ENCODE measurements around the gene SLC12A7.
"Not testable (repeated sequence)": the region's sequence is repeated elsewhere in the genome, so short reads cannot be mapped to it uniquely, and the experiment has no call there.

The SLC12A7 gene

DNA sequence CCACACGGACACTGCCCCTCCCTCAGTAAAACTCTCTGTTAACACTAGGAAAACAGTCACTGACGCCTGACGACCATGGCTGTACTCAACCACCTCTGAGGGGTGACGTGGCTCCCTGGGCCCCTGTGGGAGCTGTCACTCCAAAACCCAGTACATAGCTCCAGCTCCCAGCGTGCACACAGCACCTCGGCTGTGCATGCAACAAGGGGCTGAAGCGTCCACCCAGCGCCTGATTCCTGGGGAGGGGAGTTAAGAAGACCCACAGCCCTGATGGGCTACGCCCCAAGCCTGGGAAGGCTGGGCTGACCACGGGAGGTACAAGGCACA, 36.3 kb downstream of the SLC12A7 start:
- DNase-seq: no peak

DNA sequence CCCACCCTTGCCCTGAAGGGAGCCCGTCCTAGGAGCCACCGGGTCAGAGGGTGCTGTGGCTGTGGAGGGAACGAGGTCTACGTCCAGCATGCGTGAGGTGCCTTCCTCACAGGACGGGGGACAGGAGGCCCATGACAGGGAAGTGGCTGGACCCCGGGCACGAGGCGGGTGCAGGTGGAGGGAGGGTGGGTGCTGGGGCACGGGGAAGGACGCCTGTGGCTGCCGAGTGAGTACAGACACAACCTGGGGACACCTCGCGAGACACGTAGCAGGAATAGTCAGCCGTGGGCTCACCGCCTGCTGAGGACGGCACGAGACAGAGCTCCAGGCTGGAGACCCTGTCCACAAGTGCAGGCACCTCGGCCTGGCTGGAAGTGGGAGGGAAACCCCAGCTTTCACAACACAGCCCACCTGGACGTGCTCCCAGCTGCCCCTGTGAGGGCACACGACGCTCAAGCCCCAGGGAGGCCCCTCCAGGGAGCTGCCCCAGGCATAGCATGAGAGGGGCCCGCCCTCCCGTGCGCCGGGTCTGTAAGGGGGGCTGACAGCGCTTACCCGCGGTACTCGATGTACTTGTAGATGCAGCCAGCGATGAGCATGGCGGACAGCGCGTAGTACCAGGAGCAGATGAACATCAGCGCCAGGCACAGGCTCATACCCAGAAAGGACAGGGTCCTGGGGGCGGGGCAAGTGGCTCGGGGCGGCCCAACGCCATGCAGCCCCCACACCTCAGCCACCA, 36.9 kb downstream of the SLC12A7 start:
- DNase-seq: no peak

DNA sequence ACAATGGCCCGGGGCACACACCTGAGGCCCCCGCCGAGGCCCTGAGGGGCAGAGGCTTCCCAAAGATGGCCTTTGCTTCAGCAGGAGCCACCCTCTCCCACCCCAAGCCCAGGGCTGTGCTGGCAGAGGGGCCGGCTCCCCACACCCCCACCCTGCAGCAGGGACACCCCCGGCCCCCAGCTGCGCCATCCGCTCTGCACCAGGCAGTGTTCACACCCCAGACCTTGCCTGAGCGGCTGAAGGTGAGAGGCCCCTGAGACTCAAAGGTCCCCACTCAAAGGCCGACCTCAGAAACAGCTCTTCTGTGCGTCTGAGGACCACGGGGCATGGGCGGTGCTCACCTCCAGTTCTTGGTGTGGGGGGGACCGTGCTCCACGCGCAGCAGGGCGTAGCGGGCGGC, 37.6 kb downstream of the SLC12A7 start:
- no peak for DNase-seq

DNA sequence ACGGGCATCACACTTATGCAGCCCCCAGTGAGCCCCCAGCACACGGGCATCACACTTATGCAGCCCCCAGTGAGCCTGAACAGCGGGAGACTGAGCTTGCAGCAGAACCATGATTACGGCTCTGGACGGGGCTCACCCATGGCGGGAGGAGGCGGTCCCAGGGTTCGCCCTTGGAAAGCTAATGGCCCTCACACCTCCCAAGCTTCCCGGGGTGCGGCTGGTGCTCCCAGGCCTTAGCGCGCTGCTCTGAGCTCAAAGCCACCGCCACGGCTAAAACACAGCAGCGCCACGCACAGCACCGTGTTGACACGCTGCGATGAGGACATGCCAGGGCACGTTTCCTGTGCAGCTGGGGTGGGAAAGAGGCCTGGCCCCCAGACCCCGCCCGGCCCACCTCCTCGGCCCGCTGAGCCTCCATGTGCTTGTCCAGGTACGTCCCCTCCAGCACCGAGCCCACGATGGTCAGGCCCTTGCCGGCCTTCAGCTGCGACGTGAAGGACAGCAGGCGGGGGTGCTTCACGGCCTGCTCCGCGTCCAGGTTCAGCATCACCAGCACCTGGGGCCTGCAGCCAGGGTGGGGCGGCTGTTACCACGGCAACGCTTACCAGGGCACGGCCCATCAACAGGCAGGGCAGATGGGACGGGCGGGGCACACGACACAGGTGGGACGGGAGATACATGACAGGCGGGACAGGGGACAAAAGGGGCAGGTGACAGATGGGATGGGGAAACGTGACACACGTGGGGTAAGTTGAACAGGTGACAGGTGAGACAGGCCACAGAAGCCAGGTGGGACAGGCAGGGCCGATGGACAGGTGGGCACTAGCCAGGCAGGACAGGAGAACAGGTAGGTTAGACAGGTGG, 38.4 kb downstream of the SLC12A7 start:
- DNase-seq: no peak

DNA sequence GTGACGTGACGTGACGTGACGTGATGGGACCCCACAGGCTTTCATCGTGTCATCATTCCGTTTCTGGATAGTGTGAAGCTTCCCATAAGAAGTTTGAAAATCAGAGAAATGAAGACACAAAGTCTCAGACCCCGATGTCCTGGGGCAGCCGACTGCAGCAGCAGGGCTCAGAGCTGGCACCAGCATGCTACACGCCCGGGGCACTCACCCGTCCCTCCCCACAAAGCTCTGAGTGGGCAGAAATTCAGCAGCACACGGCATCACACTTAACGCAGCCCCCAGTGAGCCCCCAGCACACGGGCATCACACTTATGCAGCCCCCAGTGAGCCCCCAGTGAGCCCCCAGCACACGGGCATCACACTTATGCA, 42.2 kb downstream of the SLC12A7 start:
- no peak for DNase-seq

DNA sequence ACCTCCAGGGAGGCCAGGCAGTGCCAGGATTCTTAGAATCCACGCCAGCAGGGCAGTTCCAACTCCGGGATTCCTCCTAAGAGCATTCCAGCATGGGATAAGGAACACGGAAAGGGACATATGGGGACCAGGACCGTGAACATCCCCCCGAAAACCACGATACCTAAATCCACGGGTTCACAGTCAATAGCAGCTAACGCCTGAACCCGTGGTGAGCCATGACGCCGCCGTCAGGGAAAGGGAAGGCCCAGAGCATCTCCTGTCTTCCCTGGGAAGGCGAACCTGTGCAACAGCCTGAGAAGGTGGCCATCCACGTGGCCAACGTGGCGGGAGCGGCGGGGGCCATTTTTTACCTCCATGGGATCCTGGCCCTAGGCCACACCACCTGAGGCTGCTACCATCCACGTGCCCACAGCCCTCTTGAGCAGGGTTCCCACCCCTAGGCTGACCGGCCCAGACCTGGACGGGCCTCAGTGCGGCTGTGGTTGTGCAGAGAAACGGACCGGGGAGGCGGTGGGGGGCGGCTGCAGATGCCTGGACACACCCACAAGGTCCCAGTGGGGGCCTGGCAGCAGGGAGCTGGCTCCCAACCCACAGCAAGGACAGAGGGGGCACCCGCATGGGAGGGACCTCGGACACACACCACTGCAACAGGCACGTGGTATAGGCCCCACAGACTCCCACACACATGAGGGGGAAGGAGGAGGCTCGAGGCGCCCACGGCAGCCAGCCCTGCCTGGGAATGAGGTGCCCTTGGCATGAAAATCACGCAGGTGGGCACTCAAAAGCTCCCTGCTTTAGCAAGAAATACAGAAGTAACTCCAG, 42.8 kb downstream of the SLC12A7 start:
- DNase-seq: no peak

DNA sequence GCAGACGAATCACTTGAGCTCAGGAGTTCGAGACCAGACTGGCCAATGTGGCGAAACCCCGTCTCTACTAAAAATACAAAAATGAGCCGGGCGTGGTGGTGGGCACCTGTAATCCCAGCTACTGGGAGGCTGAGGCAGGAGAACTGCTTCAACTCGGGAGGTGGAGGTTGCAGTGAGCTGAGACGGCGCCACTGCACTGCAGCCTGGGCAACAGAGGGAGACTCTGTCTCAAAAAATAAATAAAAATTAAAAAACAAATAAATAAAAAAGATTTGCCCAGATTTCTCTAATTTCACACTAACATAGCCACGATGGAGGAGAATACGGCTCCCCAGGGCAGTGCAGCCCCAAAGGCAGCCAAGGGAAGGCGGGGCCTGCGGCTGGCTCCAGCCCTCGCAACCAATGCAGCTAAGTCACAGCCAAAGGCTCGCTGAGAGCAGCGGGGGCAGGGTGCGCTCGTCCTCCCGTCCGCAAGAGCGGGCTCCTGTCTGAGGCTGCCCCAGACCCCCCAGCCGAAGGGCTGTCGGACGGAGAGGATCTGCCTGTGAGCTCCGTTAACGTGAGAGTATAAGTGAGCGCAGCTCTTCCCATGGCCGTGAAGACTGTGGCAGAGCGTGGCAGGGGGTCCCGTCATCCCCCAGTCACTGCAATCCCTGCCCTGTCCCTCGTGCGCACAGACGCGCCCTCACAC, 43.5 kb downstream of the SLC12A7 start:
- no peak for DNase-seq

DNA sequence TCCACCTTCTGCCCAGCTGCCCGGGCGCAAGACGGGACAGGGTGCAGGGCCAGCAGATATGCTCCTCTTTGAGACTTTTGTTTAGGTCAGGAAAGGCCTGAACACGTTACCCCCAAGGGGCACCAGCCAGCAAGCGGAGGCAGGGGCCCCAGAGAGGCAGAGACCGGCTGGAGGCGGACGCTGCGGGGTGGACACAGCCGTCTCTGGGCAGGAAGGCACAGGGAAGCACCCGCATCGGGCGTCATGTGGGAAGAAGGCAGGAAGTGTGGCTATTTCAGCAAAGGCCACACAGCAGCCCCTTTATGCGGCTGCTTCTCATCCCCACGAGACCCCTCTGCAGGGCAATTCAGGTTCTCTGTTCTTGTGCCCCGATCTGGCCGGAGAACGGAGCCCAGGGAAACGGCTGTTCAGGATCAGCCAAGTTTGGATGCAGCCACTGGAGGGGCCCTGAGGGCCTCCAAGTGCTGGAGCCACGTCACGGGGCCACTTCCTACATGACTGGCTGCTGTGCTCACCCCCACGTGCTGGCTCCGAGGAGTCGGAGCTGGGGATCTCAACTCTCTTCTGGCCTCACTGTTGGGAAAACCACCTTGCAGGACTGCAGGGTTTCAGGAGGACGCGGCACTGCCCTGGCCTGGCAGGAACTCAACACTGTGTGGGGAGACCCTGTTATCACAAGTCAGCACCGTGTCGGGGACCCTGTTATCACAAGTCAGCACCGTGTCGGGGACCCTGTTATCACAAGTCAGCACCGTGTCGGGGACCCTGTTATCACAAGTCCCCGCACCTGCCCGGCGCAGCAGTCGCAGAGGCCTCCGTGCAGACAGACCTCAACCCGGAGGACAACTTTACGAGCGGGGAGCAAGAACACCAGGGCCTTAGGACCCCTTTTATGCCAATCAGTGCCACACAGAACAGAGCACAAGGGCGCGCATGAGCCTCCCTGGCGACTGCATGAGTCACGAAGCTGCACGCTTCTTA, 44.4 kb downstream of the SLC12A7 start:
- no peak for DNase-seq

DNA sequence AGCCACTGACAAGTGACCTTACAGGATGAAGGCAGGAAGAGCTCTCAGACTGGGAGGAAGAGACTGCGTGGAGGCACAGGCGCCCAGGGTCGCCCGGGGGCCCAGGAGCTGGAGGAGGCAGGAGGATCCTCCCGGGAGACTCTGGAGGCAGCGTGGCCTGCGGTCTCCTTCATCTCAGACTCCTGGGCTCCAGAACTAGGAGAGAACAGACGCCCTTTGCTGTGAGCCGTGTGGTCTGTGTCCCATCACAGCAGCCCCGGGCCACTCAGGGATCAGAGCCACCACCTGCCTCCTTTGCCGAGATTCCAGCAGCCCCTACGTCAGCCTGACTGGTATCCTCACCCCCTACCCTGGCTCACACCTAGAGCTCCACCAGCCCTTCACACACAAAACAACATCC, 45.2 kb downstream of the SLC12A7 start:
- no peak for DNase-seq

DNA sequence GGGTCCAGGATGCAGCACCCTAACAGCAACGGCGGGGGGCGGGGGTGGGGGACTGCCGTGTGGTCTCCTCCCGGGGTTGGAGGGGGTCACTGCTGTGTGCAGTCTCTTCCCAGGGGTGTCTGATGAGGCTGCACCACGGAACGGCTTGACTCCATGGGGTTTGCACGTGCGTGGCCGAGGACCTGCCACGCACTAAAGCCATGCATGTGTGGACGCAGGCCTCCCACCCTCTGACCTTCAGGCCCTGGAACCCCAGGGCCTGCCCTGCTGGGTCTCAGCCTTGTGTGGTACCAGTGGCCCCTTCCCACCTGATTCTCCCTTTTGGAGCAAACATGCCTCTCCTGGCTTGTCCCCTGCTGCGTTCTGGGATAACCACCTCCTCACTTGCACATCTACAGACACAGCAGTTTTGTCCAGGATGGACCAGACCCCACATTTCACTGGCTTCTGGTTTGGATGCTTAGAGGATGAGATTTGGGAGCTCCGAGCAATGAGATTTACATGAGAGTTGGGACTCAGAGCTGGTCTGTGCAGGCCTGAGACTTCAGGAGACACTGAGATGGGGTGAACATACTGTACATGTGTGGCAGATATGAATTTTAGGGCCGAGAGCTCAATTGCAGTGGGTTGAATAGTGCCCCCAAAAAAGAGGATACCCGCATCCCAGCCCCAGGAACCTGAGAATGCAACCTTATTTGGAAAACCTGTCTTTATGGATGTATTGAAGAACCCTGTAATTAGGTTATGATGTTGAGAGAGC, 45.8 kb downstream of the SLC12A7 start:
- no peak for DNase-seq

DNA sequence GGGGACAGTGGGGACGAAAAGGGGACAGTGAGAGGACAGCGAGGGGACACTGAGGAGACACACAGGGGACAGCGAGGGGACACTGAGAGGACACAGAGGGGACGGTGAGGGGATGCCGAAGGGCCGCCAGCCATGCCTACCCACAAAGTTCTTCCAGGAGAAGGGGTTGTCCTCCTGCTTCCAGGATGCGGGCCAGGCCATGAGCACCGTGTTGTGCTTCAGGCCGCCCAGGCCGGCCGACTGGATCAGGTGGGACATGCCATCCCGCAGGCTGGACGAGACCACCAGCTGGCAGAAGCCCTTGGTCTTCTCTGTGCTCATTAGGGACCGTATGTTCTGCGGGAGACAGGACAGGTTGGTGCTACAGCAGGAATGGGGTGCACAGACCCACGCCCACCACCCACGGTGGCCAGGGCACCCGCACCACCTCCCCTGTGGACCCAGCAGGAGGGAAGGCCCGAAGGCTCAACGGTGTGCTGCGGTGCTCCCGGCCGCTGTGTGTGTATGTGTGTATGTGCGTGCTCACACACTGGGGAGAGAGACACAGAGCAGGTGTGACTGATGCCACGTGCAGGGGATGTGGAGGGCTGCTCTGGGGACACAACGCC, 46.6 kb downstream of the SLC12A7 start:
- no peak for DNase-seq

DNA sequence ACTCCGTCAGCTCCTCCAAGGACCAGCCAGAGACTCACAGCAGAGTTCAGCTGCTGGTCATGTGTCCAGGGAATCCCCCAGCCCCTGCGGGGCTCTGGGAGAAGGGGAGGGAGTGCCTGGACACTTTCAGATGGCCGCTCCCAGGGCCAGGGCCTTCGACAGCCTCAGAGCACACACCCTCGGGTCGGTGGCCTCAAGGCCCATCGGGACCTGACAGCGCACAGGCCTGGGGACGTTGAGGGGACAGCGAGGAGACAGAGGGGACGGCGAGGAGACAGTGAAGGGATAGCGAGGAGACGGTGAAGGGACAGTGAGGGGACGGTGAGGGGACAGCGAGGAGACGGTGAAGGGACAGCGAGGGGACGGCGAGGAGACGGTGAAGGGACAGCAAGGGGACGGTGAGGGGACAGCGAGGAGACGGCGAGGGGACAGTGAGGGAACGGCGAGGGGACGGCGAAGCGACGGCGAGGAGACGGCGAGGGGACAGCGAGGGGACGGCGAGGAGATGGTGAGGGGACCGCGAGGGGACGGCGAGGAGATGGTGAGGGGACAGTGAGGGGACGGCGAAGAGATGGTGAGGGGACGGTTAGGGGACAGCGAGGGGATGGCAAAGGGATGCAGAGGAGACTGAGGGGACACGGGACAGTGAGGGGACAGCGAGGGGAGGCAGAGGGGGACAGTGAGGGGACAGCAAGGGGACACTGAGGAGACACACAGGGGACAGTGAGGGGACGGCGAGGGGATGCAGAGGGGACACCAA, 47.3 kb downstream of the SLC12A7 start:
- no peak for DNase-seq

DNA sequence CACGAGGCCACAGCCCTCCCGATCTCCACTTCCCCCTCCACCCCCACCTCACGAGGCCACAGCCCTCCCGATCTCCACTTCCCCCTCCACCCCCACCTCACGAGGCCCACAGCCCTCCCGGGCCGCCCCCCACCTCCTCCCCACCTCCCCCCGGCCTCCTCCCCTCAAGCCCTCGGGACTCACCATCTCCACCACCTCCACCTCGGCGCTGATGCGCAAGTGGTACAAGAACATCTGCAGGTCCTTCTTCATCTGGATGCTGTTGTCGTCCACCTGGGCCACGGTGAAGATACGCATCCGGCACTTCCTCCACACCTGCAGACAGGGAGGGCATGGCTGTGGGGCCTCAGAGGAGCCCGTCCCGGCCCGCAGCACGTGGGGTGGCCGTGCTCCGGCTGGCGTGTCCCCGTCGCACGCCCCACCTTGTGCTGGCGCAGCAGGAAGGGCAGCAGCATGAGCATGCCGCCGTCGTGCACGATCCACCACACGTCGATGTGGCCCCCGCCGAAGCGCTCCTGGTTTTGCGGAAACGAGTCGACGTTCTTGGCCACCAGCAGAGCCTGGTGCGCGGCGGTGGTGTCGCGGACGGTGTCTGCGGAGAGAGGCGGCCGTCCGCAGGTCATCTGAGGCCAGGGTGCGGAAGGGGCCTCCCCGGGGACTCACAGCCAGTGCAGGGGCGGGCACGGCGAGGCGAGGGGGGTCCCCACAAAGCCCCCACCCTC, 48.0 kb downstream of the SLC12A7 start:
- no peak for DNase-seq

DNA sequence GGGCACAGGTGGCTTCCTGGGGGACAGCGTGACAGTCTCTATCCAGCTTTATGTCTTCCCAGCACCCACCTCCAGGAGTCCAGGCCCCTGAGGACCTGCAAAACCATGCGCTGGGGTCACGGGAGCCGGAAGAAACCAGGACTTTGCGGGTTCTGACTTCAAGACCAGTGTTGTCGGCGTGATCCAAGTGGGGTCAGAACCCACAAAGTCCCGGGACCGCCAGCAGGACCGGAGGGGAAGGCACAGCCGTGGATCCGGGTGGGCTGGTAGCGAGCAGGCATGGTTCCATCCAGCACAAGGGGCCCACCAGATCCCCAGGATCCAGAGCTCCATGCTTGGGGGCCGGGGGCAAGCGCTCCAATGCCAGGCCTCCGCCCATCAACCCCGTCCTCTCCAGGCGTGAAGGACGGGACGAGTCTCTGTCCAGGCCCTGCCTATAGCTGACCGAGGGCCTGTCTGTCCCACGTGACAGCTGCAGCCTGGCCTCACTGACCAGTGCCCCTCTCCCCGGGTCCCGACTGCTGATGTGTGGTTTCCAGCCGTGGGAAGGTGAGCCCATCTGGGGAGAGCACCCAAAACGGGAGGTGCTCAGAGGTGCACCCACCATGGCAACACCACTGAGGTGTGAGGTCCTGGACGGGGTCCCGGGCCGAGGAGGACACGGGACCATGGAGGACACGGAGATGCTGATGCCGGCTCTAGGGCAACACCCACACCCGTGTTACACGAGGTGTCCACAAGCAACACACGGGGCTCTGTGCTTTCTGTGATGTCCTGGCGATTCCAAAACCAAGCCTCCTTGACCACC, 48.9 kb downstream of the SLC12A7 start:
- no peak for DNase-seq

DNA sequence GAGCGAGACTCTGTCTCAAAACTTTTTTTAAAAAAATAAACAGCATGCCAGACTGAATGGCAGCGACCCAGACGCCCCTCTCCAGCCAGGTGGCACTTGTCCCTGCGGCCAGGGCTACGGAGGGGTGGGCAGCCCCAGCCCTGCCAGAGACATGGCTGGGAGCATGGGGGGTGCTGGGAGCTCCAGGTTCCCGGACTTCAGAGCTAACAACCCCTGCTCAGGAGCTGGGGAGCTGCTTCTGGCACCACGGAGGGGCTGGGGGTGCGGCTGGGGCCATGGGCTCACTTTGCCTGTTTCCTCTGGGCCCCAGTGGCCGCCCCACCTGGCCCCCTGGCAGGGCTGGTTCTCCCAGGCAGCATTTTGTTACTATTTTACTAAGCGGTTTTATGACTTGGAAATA, 49.9 kb downstream of the SLC12A7 start:
- no peak for DNase-seq

DNA sequence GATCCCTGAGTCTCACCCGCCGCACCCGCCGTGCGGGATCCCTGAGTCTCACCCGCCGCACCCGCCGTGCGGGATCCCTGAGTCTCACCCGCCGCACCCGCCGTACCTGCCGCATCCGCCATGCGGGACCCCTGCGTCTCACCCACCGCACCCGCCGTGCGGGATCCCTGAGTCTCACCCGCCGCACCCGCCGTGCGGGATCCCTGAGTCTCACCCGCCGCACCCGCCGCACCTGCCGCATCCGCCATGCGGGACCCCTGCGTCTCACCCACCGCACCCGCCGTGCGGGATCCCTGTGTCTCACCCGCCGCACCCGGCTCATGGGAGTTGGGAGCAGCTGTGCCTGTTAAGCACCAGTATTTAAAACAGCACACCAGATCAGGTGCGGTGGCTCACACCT, 50.6 kb downstream of the SLC12A7 start:
- not testable (repeated sequence) for DNase-seq

DNA sequence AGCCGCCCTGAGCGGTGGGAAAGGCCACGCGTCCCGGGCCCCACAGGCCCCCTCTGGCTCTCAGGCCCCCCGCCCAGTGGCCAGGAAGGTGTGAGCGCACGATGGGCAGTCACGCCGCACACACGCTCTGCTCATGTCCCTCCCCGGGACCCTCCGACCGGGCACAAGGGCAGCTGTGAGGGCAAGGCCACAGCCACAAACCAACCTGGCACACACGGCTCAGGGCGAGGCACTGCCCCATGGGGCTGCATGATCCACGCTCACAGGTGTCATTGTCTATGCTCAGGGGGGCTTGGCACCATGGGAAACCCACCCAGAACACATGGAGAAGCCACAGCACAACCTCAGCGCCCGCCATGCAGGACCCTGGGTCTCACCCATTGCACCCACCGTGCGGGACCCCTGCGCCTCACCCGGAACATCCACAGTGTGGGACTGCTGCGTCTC, 51.3 kb downstream of the SLC12A7 start:
- no peak for DNase-seq

DNA sequence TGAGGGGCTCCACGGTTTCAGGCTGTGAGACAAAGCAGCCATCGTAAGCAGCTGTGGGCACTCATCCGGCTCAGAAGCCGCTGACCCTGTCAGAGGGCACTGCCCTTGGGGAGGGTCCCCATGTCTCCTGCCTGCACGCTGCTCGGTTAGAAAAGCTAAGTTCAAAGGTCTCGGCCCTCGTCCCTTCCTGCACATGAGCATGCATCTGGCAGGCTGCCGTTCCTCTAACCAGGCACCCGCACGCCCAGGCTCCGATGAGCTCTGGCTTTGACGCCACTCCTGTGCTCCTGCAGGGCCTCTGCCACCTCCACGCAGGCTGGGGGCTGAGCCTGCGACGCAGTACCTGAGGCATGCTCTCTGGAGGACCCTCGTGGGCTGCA, 52.0 kb downstream of the SLC12A7 start:
- DNase-seq: no peak
